ENCODE data around the gene PIEZO1. TPM values are rescaled to one million over a fixed set of nuclear protein-coding genes. Genes with fewer than 3 reads are reported as not detected.

The PIEZO1 gene
- total and polyA plus RNA-seq, 10 of the 15 experiments (the other 5 are each of a cell fraction or from before 2014, with no cell fraction given), result 1.3 to 169 (median 33.4) TPM

- no peaks in the 10 kb centered on the region for H3K27me3 ChIP-seq (replicated peaks in 1 of 2; ENCODE audit: control insufficient read depth in 2 of 2, insufficient read depth in 2 of 2, low read length in 1 of 2)
- no peak for TF ChIP-seq JUND (IDR thresholded peaks at IDR 0.05; ENCODE audit: low read depth, low read length)
- FAIRE-seq, result no peak
Observed at GRCh38 chr16:88792078-88792550, 7.1 kb upstream of the PIEZO1 start.

GRCh38 chr16:88790312-88791211 is 5.5 kb upstream of the PIEZO1 start:
- no peak overlapping the region for H3K27ac ChIP-seq (ENCODE audit: control insufficient read depth, insufficient read depth)
- H3K4me2 ChIP-seq (ENCODE audit: control insufficient read depth, insufficient read depth), result peak overlapping the region; percentile 85
- no peaks in the 10 kb centered on the region for H3K9me3 ChIP-seq (replicated peaks; ENCODE audit: control insufficient read depth, insufficient read depth, low read length)
- in situ Hi-C loops (cut with MboI) (no loop called here), intact Hi-C loops (cut with micrococcal nuclease; ENCODE audit: unreplicated experiment) (no loop called here)
- no peaks in the 10 kb centered on the region for H4K20me1 ChIP-seq (ENCODE audit: control insufficient read depth, insufficient read depth)
- no peak overlapping the region for H3K4me3 ChIP-seq
- peak overlapping the region; percentile 52; the same call in 1 of the 2 replicates for H3K9ac ChIP-seq (ENCODE audit: control insufficient read depth, insufficient read depth, low read length)
- H3K36me3 ChIP-seq (ENCODE audit: control insufficient read depth in 2 of 2, insufficient read depth in 2 of 2, low read length in 1 of 2), result no peaks in the 10 kb centered on the region; a peak in 1 of 4 replicates
- no peaks in the 10 kb centered on the region for H3K27me3 ChIP-seq (replicated peaks in 1 of 2; ENCODE audit: control insufficient read depth in 2 of 2, insufficient read depth in 2 of 2, low read length in 1 of 2)
- peaks cover 20% of the 10 kb centered on the region for H3K4me1 ChIP-seq (ENCODE audit: control insufficient read depth, insufficient read depth, low read length)
- DNase-seq (ENCODE audit: low read depth, low spot score) (no peak), FAIRE-seq (no peak), ATAC-seq (peak; percentile 82)
- WGBS (ENCODE audit: insufficient coverage, insufficient replicate concordance, low lambda C conversion rate, missing lambda C conversion rate), result 13% methylated on average over 23 of the region's 24 CpGs
- SMC1A ChIA-PET (ENCODE audit: uncharacterized antibody, unreplicated experiment), result interaction anchor here (0.6 to 1.5 kb wide), 4 partner anchors 9 to 404 kb away, joined by 3 to 5 read pairs (median 4); partner anchors contain the start of gene APRT
- peak overlapping the region; percentile 85 for H2AFZ ChIP-seq (ENCODE audit: control insufficient read depth, low read depth, low read length)
- RAD21 ChIA-PET (ENCODE audit: unreplicated experiment), result interaction anchor here (0.7 to 1.4 kb wide), 2 partner anchors 21 to 53 kb away, joined by 3 to 5 read pairs; partner anchors contain the start of gene APRT
- POLR2A ChIA-PET, result interaction anchor here (1.0 kb wide), 1 partner anchor 20 kb away, joined by 4 read pairs; no protein-coding TSS in a partner anchor
- H3K79me2 ChIP-seq (ENCODE audit: control insufficient read depth, insufficient read depth, low read length), result no peaks in the 10 kb centered on the region; the same call in 1 of the 2 replicates
- CTCF ChIA-PET, result interaction anchor here (0.6 to 1.3 kb wide), 2 partner anchors 9 to 67 kb away, joined by 3 to 4 read pairs; no protein-coding TSS in a partner anchor
- no TSS peak for BruUV-seq (replicated peaks)
- peak; percentile 51; the same call in 1 of the 2 replicates for TF ChIP-seq HDGF (IDR thresholded peaks at IDR 0.05)
- no peak for TF ChIP-seq RAD51 (IDR thresholded peaks at IDR 0.05)
- 0 out of 2 replicates have a peak, but pooled peaks have one; percentile 31 for TF ChIP-seq POLR2A (IDR thresholded peaks at IDR 0.05; ENCODE audit: low read depth, low read length)
- TF ChIP-seq CBX3 (IDR thresholded peaks at IDR 0.05; ENCODE audit: borderline replicate concordance, low read depth), result no peak
- 0 out of 2 replicates have a peak, but pooled peaks have one; percentile 36 for TF ChIP-seq GATAD2B (conservative IDR thresholded peaks at IDR 0.05; ENCODE audit: low read depth)
- TF ChIP-seq RELB (IDR thresholded peaks at IDR 0.05; ENCODE audit: low read depth), result 0 out of 2 replicates have a peak, but pooled peaks have one; percentile 34
- no peak for TF ChIP-seq ZZZ3 (IDR thresholded peaks at IDR 0.05; ENCODE audit: control insufficient read depth, insufficient read length, low read depth)
- peak; percentile 49; the same call in 1 of the 2 replicates for TF ChIP-seq EED (IDR thresholded peaks at IDR 0.05; ENCODE audit: low read depth)
- peak; percentile 67 for TF ChIP-seq IKZF1 (conservative IDR thresholded peaks at IDR 0.05)
- 0 out of 2 replicates have a peak, but pooled peaks have one; percentile 22 for TF ChIP-seq NBN (IDR thresholded peaks at IDR 0.05)
- TF ChIP-seq USF2 (IDR thresholded peaks at IDR 0.05; ENCODE audit: borderline replicate concordance, low read depth, low read length), result no peak

More at GRCh38 chr16:88792078-88792550, 7.1 kb upstream of the PIEZO1 start:
- no peak for ATAC-seq
- DNase-seq (ENCODE audit: low read depth, low spot score), result no peak
- BruUV-seq (replicated peaks), result no TSS peak
- no peaks in the 10 kb centered on the region for H4K20me1 ChIP-seq (ENCODE audit: control insufficient read depth, insufficient read depth)
- no peaks in the 10 kb centered on the region; the same call in 1 of the 2 replicates for H3K79me2 ChIP-seq (ENCODE audit: control insufficient read depth, insufficient read depth, low read length)
- ChIA-PET POLR2A (no interaction called here), SMC1A (ENCODE audit: uncharacterized antibody, unreplicated experiment) (no interaction called here), RAD21 (ENCODE audit: unreplicated experiment) (interaction anchor here (0.8 kb wide), 1 partner anchor 9 kb away, joined by 3 read pairs; no protein-coding TSS in a partner anchor), CTCF (interaction anchor here (1.7 kb wide), 1 partner anchor 12 kb away, joined by 6 read pairs; no protein-coding TSS in a partner anchor)
- intact Hi-C loops (cut with micrococcal nuclease; ENCODE audit: unreplicated experiment), result no loop called here
- in situ Hi-C loops (cut with MboI), result no loop called here
- H3K27ac ChIP-seq (ENCODE audit: control insufficient read depth, insufficient read depth), result no peak overlapping the region
- 74% methylated on average over 13 of the region's 13 CpGs for WGBS (ENCODE audit: insufficient coverage, insufficient replicate concordance, low lambda C conversion rate, missing lambda C conversion rate)
- no peaks in the 10 kb centered on the region; a peak in 1 of 4 replicates for H3K36me3 ChIP-seq (ENCODE audit: control insufficient read depth in 2 of 2, insufficient read depth in 2 of 2, low read length in 1 of 2)
- no peak overlapping the region for H3K4me2 ChIP-seq (ENCODE audit: control insufficient read depth, insufficient read depth)
- peaks cover 20% of the 10 kb centered on the region for H3K4me1 ChIP-seq (ENCODE audit: control insufficient read depth, insufficient read depth, low read length)
- H3K4me3 ChIP-seq, result no peak overlapping the region
- no peak overlapping the region for H2AFZ ChIP-seq (ENCODE audit: control insufficient read depth, low read depth, low read length)
- no peaks in the 10 kb centered on the region for H3K9me3 ChIP-seq (replicated peaks; ENCODE audit: control insufficient read depth, insufficient read depth, low read length)
- no peak overlapping the region for H3K9ac ChIP-seq (ENCODE audit: control insufficient read depth, insufficient read depth, low read length)

All from GM12878 (cell line).